HEK293T (cell line): ENCODE data around the gene EFL1.
"Not testable (repeated sequence)": the region's sequence is repeated elsewhere in the genome, so short reads cannot be mapped to it uniquely, and the experiment has no call there.

Experiments
- CTCF ChIA-PET: fragments of 350-600 bp; formaldehyde crosslinking; extraction: SDS; loops from one replicate; lab custom pipeline; 2021; ENCODE audit warnings: antibody characterized with exemption, inconsistent platforms; lab: Yijun Ruan, JAX
- POLR2A ChIA-PET: fragments of 350-600 bp; formaldehyde crosslinking; extraction: SDS; loops from one replicate; lab custom pipeline; 2020; ENCODE audit warnings: antibody characterized with exemption, inconsistent platforms; lab: Yijun Ruan, JAX
- DNase-seq: peaks from one replicate; pipeline ENCODE4 v3.0.0; 2012; ENCODE audit warnings: mixed read lengths; ENCODE audit errors: extremely low spot score
- ARNT ChIP-seq: fragments of 450-650 bp; IDR thresholded peaks from 2 replicates; pipeline ENCODE4 v1.6.1; 2017; ENCODE audit warnings: mild to moderate bottlenecking
- BHLHE40 ChIP-seq: fragments of 450-650 bp; IDR thresholded peaks from 2 replicates; pipeline ENCODE4 v1.6.1; 2016; ENCODE audit warnings: mild to moderate bottlenecking, moderate library complexity, borderline replicate concordance
- CTBP1 ChIP-seq: fragments of 450-650 bp; IDR thresholded peaks from 2 replicates; pipeline ENCODE4 v1.6.1; 2016; ENCODE audit warnings: borderline replicate concordance
- ELF4 ChIP-seq: fragments of 450-650 bp; IDR thresholded peaks from 2 replicates; pipeline ENCODE4 v1.6.1; 2017; ENCODE audit warnings: antibody characterized with exemption
- FOXA1 ChIP-seq: fragments of 450-650 bp; IDR thresholded peaks from 2 replicates; pipeline ENCODE4 v1.6.1; 2016; ENCODE audit warnings: mild to moderate bottlenecking
- FOXK2 ChIP-seq: fragments of 450-650 bp; IDR thresholded peaks from 2 replicates; pipeline ENCODE4 v1.6.1; 2016; ENCODE audit warnings: mild to moderate bottlenecking
- FOXM1 ChIP-seq: fragments of 450-650 bp; IDR thresholded peaks from 2 replicates; pipeline ENCODE4 v1.6.1; 2017; ENCODE audit warnings: mild to moderate bottlenecking, borderline replicate concordance
- HDGF ChIP-seq: fragments of 450-650 bp; IDR thresholded peaks from 2 replicates; pipeline ENCODE4 v1.6.1; 2017; ENCODE audit warnings: antibody characterized with exemption, borderline replicate concordance
- L3MBTL2 ChIP-seq: fragments of 450-650 bp; conservative IDR thresholded peaks from 2 replicates; pipeline ENCODE4 v1.6.1; 2016; ENCODE audit warnings: mild to moderate bottlenecking
- LEF1 ChIP-seq: fragments of 450-650 bp; IDR thresholded peaks from 2 replicates; pipeline ENCODE4 v1.6.1; 2017; ENCODE audit warnings: mild to moderate bottlenecking, borderline replicate concordance
- NFRKB ChIP-seq: fragments of 450-650 bp; IDR thresholded peaks from 2 replicates; pipeline ENCODE4 v1.6.1; 2016; ENCODE audit warnings: mild to moderate bottlenecking, moderate library complexity
- PKNOX1 ChIP-seq: fragments of 450-650 bp; IDR thresholded peaks from 2 replicates; pipeline ENCODE4 v1.6.1; 2016
- SP1 ChIP-seq: fragments of 450-650 bp; IDR thresholded peaks from 2 replicates; pipeline ENCODE4 v1.6.1; 2017
- SUZ12 ChIP-seq: fragments of 450-650 bp; IDR thresholded peaks from 2 replicates; pipeline ENCODE4 v1.6.1; 2016; ENCODE audit warnings: mild to moderate bottlenecking
- TARDBP ChIP-seq: fragments of 450-650 bp; IDR thresholded peaks from 2 replicates; pipeline ENCODE4 v1.6.1; 2016
- ZNF384 ChIP-seq: fragments of 450-650 bp; IDR thresholded peaks from 2 replicates; pipeline ENCODE4 v1.6.1; 2016

The EFL1 gene

GRCh38 chr15:82262422-82263026 is at the start of gene EFL1, which contains the start of gene SAXO2:
Gene EFL1 (minus strand): TSS chr15:82262734. CDS start chr15:82261778, 956 bp downstream.
Gene SAXO2 (plus strand): TSS chr15:82262818. CDS start chr15:82262880, 62 bp downstream.
- POLR2A ChIA-PET = interaction anchor here (0.6 to 1.2 kb wide), 4 partner anchors 11 to 41 kb away, joined by 3 to 6 read pairs (median 3); no protein-coding TSS in a partner anchor
- CTCF ChIA-PET = interaction anchor here (1.7 kb wide), 1 partner anchor 18 kb away, joined by 4 read pairs; no protein-coding TSS in a partner anchor

GRCh38 chr15:82311321-82311720 is 48.8 kb upstream of the EFL1 start:
- CTCF ChIA-PET, POLR2A ChIA-PET, DNase-seq: not testable (repeated sequence)

More at GRCh38 chr15:82262422-82263026, at the start of gene EFL1, which contains the start of gene SAXO2:
- peak; percentile 67; the same call in 1 of the 2 replicates for TF ChIP-seq L3MBTL2
- TF ChIP-seq PKNOX1 = peak; percentile 91
- TF ChIP-seq HDGF = no peak
- no peak for TF ChIP-seq FOXM1
- no peak for TF ChIP-seq ARNT
- TF ChIP-seq ZNF384 = no peak
- peak; percentile 62 for TF ChIP-seq CTBP1
- no peak for TF ChIP-seq SP1
- DNase-seq = peak; percentile 94

- POLR2A ChIA-PET = no interaction called here
- TF ChIP-seq PKNOX1 (no peak), TARDBP (no peak), FOXA1 (no peak), CTBP1 (no peak), HDGF (no peak), ZNF384 (no peak), FOXM1 (no peak), NFRKB (no peak), SUZ12 (no peak), SP1 (no peak), ELF4 (no peak), BHLHE40 (no peak), FOXK2 (no peak), L3MBTL2 (no peak), ARNT (no peak), LEF1 (no peak)
- DNase-seq = no peak
- CTCF ChIA-PET = interaction anchor here (0.6 kb wide), 1 partner anchor 33 kb away, joined by 6 read pairs; no protein-coding TSS in a partner anchor
Observed at GRCh38 chr15:82309802-82310201, 47.3 kb upstream of the EFL1 start.

- ChIA-PET CTCF (no interaction called here), POLR2A (no interaction called here)
- TF ChIP-seq SUZ12 = no peak
- no peak for TF ChIP-seq CTBP1
- TF ChIP-seq FOXM1 = no peak
- TF ChIP-seq ELF4 = no peak
- no peak for TF ChIP-seq ARNT
- no peak for TF ChIP-seq LEF1
- no peak for TF ChIP-seq FOXK2
- DNase-seq = no peak
Observed at GRCh38 chr15:82307714-82308081, 45.2 kb upstream of the EFL1 start.

- ChIA-PET POLR2A (no interaction called here), CTCF (no interaction called here)
- no peak for DNase-seq
- TF ChIP-seq BHLHE40 (no peak), SP1 (no peak), NFRKB (no peak), ZNF384 (no peak), PKNOX1 (no peak), LEF1 (no peak), ARNT (no peak), TARDBP (no peak), FOXA1 (no peak), HDGF (no peak), SUZ12 (no peak), ELF4 (no peak), L3MBTL2 (no peak), CTBP1 (no peak), FOXK2 (no peak), FOXM1 (no peak)
Observed at GRCh38 chr15:82306791-82307713, 44.5 kb upstream of the EFL1 start.

GRCh38 chr15:82305621-82306048 is 43.1 kb upstream of the EFL1 start:
- CTCF ChIA-PET = no interaction called here
- TF ChIP-seq FOXK2 (no peak), CTBP1 (no peak), PKNOX1 (no peak), ARNT (no peak), NFRKB (no peak), SUZ12 (no peak), ELF4 (no peak), FOXM1 (no peak)
- no peak for DNase-seq
- POLR2A ChIA-PET = no interaction called here
